SK-N-SH (cell line): ENCODE data around the gene MAP3K9. TPM values are rescaled to one million over a fixed set of nuclear protein-coding genes. Genes with fewer than 3 reads are reported as not detected.

Source experiments
- CTCF ChIA-PET: fragments of 300-600, 350-600 bp; formaldehyde crosslinking; extraction: SDS; loops from one replicate; lab custom pipeline; 2021; lab: Yijun Ruan, JAX
- POLR2A ChIA-PET: fragments of 350-600 bp; sonication (Branson Sonifier 250); formaldehyde crosslinking; extraction: SDS; loops from one replicate; lab custom pipeline; 2020; ENCODE audit warnings: antibody characterized with exemption, inconsistent platforms; lab: Yijun Ruan, JAX
- DNase-seq: peaks from one replicate; pipeline ENCODE4 v3.0.0; 2012
- H2AFZ ChIP-seq: fragments of 200-600 bp; sonication (generic); 2 replicates; pipeline ENCODE4 v1.8.1; 2016; ENCODE audit warnings: antibody characterized with exemption, mild to moderate bottlenecking, low read depth
- H3F3A ChIP-seq: fragments of 200-600 bp; sonication (generic); replicated peaks from 2 replicates; pipeline ENCODE3; 2016; ENCODE audit warnings: antibody characterized with exemption, mild to moderate bottlenecking; ENCODE audit not compliant: insufficient read depth
- H3K27ac ChIP-seq, 2 experiments: fragments of 200-500 bp in 1 of 2; fragments of 200-600 bp in 1 of 2; sonication (Bioruptor generic) in 1 of 2; sonication (generic), shearing (Covaris generic) in 1 of 2; 2 replicates each; pipeline versions ENCODE4 v1.5.1 to v1.6.1; 2014 to 2016; ENCODE audit warnings: low read depth in 2 of 2, inconsistent platforms in 1 of 2, low read length in 1 of 2, mild to moderate bottlenecking in 1 of 2, mixed read lengths in 1 of 2
- H3K27me3 ChIP-seq: fragments of 200-600 bp; sonication (generic), shearing (Covaris generic); 2 replicates; pipeline ENCODE4 v1.6.1; 2016; ENCODE audit warnings: mixed run types; ENCODE audit not compliant: insufficient read depth
- H3K36me3 ChIP-seq, 2 experiments: fragments of 200-500 bp in 1 of 2; fragments of 200-600 bp in 1 of 2; sonication (Bioruptor generic) in 1 of 2; sonication (generic) in 1 of 2; replicated peaks in 1 of 2; 2 replicates each; pipeline versions ENCODE3 to v1.5.1; 2014 to 2016; ENCODE audit warnings: low read length in 1 of 2, mild to moderate bottlenecking in 1 of 2; ENCODE audit not compliant: insufficient read depth in 2 of 2, control insufficient read depth in 1 of 2
- H3K4me1 ChIP-seq, 2 experiments: fragments of 200-500 bp in 1 of 2; fragments of 200-600 bp in 1 of 2; sonication (Bioruptor generic) in 1 of 2; sonication (generic), shearing (Covaris generic) in 1 of 2; 2 replicates each; pipeline versions ENCODE4 v1.5.1 to v1.6.1; 2014 to 2016; ENCODE audit warnings: low read depth in 1 of 2, low read length in 1 of 2, mixed run types in 1 of 2; ENCODE audit not compliant: insufficient read depth in 2 of 2, control insufficient read depth in 1 of 2
- H3K4me2 ChIP-seq: fragments of 200-600 bp; sonication (generic), shearing (Covaris generic); 2 replicates; pipeline ENCODE4 v1.6.1; 2017; ENCODE audit warnings: mixed run types
- H3K4me3 ChIP-seq, 2 experiments: fragments of 200-500 bp in 1 of 2; fragments of 200-600 bp in 1 of 2; sonication (Bioruptor generic) in 1 of 2; sonication (generic), shearing (Covaris generic) in 1 of 2; 2 replicates each; pipeline versions ENCODE4 v1.5.1 to v1.8.1; 2014 to 2016; ENCODE audit warnings: low read depth in 2 of 2, inconsistent platforms in 1 of 2, low read length in 1 of 2, mild to moderate bottlenecking in 1 of 2, mixed read lengths in 1 of 2, moderate library complexity in 1 of 2
- H3K79me2 ChIP-seq: fragments of 200-600 bp; sonication (generic); 2 replicates; pipeline ENCODE4 v1.8.1; 2017; ENCODE audit warnings: mild to moderate bottlenecking; ENCODE audit not compliant: insufficient read depth
- H3K9ac ChIP-seq: fragments of 200-600 bp; sonication (generic); 2 replicates; pipeline ENCODE4 v1.6.1; 2017; ENCODE audit warnings: mixed run types
- H3K9me2 ChIP-seq: fragments of 200-600 bp; sonication (generic); 2 replicates; pipeline ENCODE4 v1.6.1; 2017; ENCODE audit warnings: mixed run types
- H3K9me3 ChIP-seq: fragments of 200-600 bp; sonication (generic); 2 replicates; pipeline ENCODE4 v1.6.1; 2017; ENCODE audit warnings: mixed run types, mild to moderate bottlenecking, moderate library complexity
- H4K20me1 ChIP-seq: fragments of 200-600 bp; sonication (generic); 2 replicates; pipeline ENCODE4 v1.6.1; 2017; ENCODE audit warnings: mild to moderate bottlenecking, mixed run types; ENCODE audit not compliant: insufficient read depth
- ELF1 ChIP-seq: IDR thresholded peaks from 2 replicates; pipeline ENCODE4 v1.4.0; 2012
- FOXJ3 ChIP-seq: sonication (generic); formaldehyde crosslinking; IDR thresholded peaks from 2 replicates; pipeline ENCODE4 v1.5.1; 2020; ENCODE audit warnings: mild to moderate bottlenecking, missing genetic modification reagents
- GATA2 ChIP-seq: sonication (generic); formaldehyde crosslinking; IDR thresholded peaks from 2 replicates; pipeline ENCODE4 v1.5.0; 2020; ENCODE audit warnings: mild to moderate bottlenecking, missing genetic modification reagents
- JUND ChIP-seq: IDR thresholded peaks from 2 replicates; pipeline ENCODE4 v1.4.0; 2012
- MAX ChIP-seq: IDR thresholded peaks from 2 replicates; pipeline ENCODE4 v1.4.0; 2012; ENCODE audit warnings: low read depth
- MEF2A ChIP-seq: IDR thresholded peaks from 2 replicates; pipeline ENCODE4 v1.4.0; 2012; ENCODE audit warnings: low read depth, borderline replicate concordance
- NFIC ChIP-seq: IDR thresholded peaks from 2 replicates; pipeline ENCODE4 v1.4.0; 2012; ENCODE audit warnings: borderline replicate concordance
- NRF1 ChIP-seq: IDR thresholded peaks from 2 replicates; pipeline ENCODE4 v1.6.1; 2012; ENCODE audit warnings: low read depth, mild to moderate bottlenecking, low read length
- PBX3 ChIP-seq: IDR thresholded peaks from 2 replicates; pipeline ENCODE4; 2012
- REST ChIP-seq: IDR thresholded peaks from 2 replicates; pipeline ENCODE4 v1.6.1; 2012; ENCODE audit warnings: mild to moderate bottlenecking, low read depth, low read length, moderate library complexity
- SMC3 ChIP-seq: IDR thresholded peaks from 2 replicates; pipeline ENCODE4 v1.6.1; 2012; ENCODE audit warnings: low read depth, low read length, improper control_type of control experiment
- TCF12 ChIP-seq: IDR thresholded peaks from 2 replicates; pipeline ENCODE4 v1.4.0; 2012
- USF1 ChIP-seq: IDR thresholded peaks from 2 replicates; pipeline ENCODE4 v1.4.0; 2012; ENCODE audit warnings: low read depth, borderline replicate concordance
- YY1 ChIP-seq: IDR thresholded peaks from 2 replicates; pipeline ENCODE4 v1.4.0; 2012; ENCODE audit warnings: low read depth, mild to moderate bottlenecking
- WGBS: methylation state at CpG from one replicate; pipeline ENCODE4 v1.1.6; 2017; ENCODE audit warnings: low lambda C conversion rate; 5-methylcytosine and 5-hydroxymethylcytosine counted together
- polyA plus RNA-seq, 3 experiments: library from polyadenylated mRNA; depleted of rRNA; stranded (reverse); fragments of >200 nt; gene quantifications; 2 replicates each; pipeline ENCODE4 v1.2.3, GENCODE V29; 2012

Gene MAP3K9
- polyA plus RNA-seq, 1 of the 3 experiments (the other 2 are of a cell fraction) = 2.0 TPM

- Histone ChIP-seq H3K4me2 (peak overlapping the region; percentile 59), H4K20me1 (no peaks in the 10 kb centered on the region; the same call in 1 of the 2 replicates), H3K4me3 (no peak overlapping the region; a peak in 1 of 4 replicates), H3K9ac (no peak overlapping the region), H3K9me2 (no peaks in the 10 kb centered on the region), H3K27ac (peak overlapping the region in 1 of 2 experiments; percentile 39; a peak in 2 of 4 replicates), H3K9me3 (no peaks in the 10 kb centered on the region), H3F3A (peaks cover 17% of the 10 kb centered on the region), H3K27me3 (no peaks in the 10 kb centered on the region), H3K79me2 (no peaks in the 10 kb centered on the region), H3K36me3 (peaks cover 0 to 9% of the 10 kb centered on the region in 2 experiments), H3K4me1 (peaks cover 4 to 7% of the 10 kb centered on the region in 2 experiments; a peak in 3 of 4 replicates), H2AFZ (no peak overlapping the region)
- ChIA-PET POLR2A (no interaction called here), CTCF (no interaction called here)
- 35% methylated on average over 4 of the region's 4 CpGs for WGBS
- DNase-seq = no peak
- TF ChIP-seq FOXJ3 (CRISPR knock-in tag) (no peak), PBX3 (peak; percentile 40; the same call in 1 of the 2 replicates), MAX (0 out of 2 replicates have a peak, but pooled peaks have one; percentile 20), USF1 (peak; percentile 19; the same call in 1 of the 2 replicates), ELF1 (no peak), NFIC (peak; percentile 71), NRF1 (no peak)
Measured at GRCh38 chr14:70789361-70789760, 20.0 kb downstream of the MAP3K9 start.

GRCh38 chr14:70788898-70789297 is 20.4 kb downstream of the MAP3K9 start:
- Histone ChIP-seq H3K4me2 (peak overlapping the region; percentile 59), H3K9me2 (no peaks in the 10 kb centered on the region), H3K27ac (peak overlapping the region; percentile 19 to 39; a peak in 3 of 4 replicates), H3K9ac (no peak overlapping the region), H3K79me2 (no peaks in the 10 kb centered on the region), H3K4me1 (peaks cover 4 to 7% of the 10 kb centered on the region in 2 experiments; a peak in 3 of 4 replicates), H3K9me3 (no peaks in the 10 kb centered on the region), H3K36me3 (peaks cover 0 to 9% of the 10 kb centered on the region in 2 experiments), H4K20me1 (no peaks in the 10 kb centered on the region; the same call in 1 of the 2 replicates), H3K4me3 (no peak overlapping the region; a peak in 1 of 4 replicates), H3K27me3 (no peaks in the 10 kb centered on the region), H3F3A (peaks cover 17% of the 10 kb centered on the region), H2AFZ (no peak overlapping the region)
- CTCF ChIA-PET = no interaction called here
- TF ChIP-seq JUND (no peak), SMC3 (no peak), PBX3 (peak; percentile 44), YY1 (no peak), GATA2 (CRISPR knock-in tag) (no peak), REST (no peak), MEF2A (no peak), TCF12 (no peak)
- 72% methylated on average over 3 of the region's 6 CpGs for WGBS
- no peak for DNase-seq
- POLR2A ChIA-PET = no interaction called here
